Ascending aorta (tissue), 2 donors: ENCODE measurements around the gene XRCC6. TPM values are rescaled to one million over a fixed set of nuclear protein-coding genes. Genes with fewer than 3 reads are reported as not detected.
A peak's percentile ranks its signal among the peaks of the same experiment; 100 is the strongest.

Experiments
- DNase-seq, 2 donors: peaks; one replicate each; pipeline ENCODE4 v3.0.0-alpha.2; 2019; ENCODE audit warnings: low spot score in 2 of 2
- H3K27ac ChIP-seq, 2 donors: fragments of 200-600 bp; sonication (generic); one replicate each; pipeline ENCODE4 v1.5.1; 2016 to 2017; ENCODE audit warnings: mild to moderate bottlenecking in 1 of 2
- H3K27me3 ChIP-seq: fragments of 200-600 bp; sonication (generic); one replicate; pipeline ENCODE4 v1.5.1; 2017
- H3K36me3 ChIP-seq, 2 donors: fragments of 200-600 bp; sonication (generic); one replicate each; pipeline ENCODE4 v1.5.1; 2016
- H3K4me1 ChIP-seq, 2 donors: fragments of 200-600 bp; sonication (generic); one replicate each; pipeline ENCODE4 v1.5.1; 2016 to 2017; ENCODE audit warnings: mild to moderate bottlenecking in 1 of 2
- H3K4me3 ChIP-seq, 2 donors: fragments of 200-600 bp; sonication (generic); one replicate each; pipeline ENCODE4 v1.5.1; 2016 to 2017; ENCODE audit warnings: mild to moderate bottlenecking in 1 of 2
- H3K9me3 ChIP-seq, 2 donors: fragments of 200-600 bp; sonication (generic); one replicate each; pipeline ENCODE4 v1.5.1; 2016
- intact Hi-C: fragments of 100-400 bp; cut with DNase I; formaldehyde crosslinking; loops from one replicate; pipeline ENCODE4 v1.15.1; 2023
- total RNA-seq: library from RNA; depleted of rRNA; stranded (reverse); fragments of >200 nt; gene quantifications from one replicate; pipeline ENCODE4 v1.1.0, GENCODE V29; 2016
- TF ChIP-seq, protein P1 (sequence below), 3 experiments: fragments of 200-600 bp in 2 of 3; fragments of 450-650 bp in 1 of 3; sonication (generic) in 2 of 3; IDR thresholded peaks; one replicate each; pipeline ENCODE4 v1.5.1; 2016 to 2019; ENCODE audit warnings: antibody characterized with exemption in 3 of 3, mild to moderate bottlenecking in 1 of 3, moderate library complexity in 1 of 3

Gene XRCC6
- total RNA-seq, 1 donor from 2014 or later = 89.7 TPM

DNA sequence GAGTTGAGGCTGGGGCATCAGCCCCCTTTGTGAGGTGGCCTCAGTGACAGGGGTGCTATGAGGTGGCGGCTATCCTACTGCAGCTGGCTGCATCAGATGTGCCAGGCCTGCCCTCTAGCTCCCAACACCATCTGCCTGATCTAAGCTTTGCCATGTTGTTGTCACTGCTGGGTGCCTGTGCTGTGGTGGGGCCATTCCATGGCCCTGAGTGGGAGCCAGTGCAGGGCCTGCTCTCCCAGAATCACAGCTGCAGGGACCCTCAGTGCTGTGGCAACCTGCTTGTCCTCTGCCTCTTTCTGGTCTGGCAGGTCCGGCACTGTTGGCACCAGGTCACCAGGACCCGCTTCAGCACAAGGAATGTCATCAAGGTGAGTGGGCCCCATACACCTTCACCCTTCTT lies 69.4 kb downstream of the XRCC6 start:
- TF ChIP-seq, protein P1, sequence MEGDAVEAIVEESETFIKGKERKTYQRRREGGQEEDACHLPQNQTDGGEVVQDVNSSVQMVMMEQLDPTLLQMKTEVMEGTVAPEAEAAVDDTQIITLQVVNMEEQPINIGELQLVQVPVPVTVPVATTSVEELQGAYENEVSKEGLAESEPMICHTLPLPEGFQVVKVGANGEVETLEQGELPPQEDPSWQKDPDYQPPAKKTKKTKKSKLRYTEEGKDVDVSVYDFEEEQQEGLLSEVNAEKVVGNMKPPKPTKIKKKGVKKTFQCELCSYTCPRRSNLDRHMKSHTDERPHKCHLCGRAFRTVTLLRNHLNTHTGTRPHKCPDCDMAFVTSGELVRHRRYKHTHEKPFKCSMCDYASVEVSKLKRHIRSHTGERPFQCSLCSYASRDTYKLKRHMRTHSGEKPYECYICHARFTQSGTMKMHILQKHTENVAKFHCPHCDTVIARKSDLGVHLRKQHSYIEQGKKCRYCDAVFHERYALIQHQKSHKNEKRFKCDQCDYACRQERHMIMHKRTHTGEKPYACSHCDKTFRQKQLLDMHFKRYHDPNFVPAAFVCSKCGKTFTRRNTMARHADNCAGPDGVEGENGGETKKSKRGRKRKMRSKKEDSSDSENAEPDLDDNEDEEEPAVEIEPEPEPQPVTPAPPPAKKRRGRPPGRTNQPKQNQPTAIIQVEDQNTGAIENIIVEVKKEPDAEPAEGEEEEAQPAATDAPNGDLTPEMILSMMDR (IDR thresholded peaks at IDR 0.05) = no peak
- intact Hi-C loops = no loop called here
- Histone ChIP-seq H3K4me3 (no peak overlapping the region), H3K4me1 (peaks cover 0 to 12% of the 10 kb centered on the region in 2 donors), H3K27me3 (no peaks in the 10 kb centered on the region), H3K36me3 (peaks cover 0 to 7% of the 10 kb centered on the region in 2 donors), H3K27ac (peak overlapping the region in 1 of 2 donors; percentile 97), H3K9me3 (no peaks in the 10 kb centered on the region)
- no peak for DNase-seq

DNA sequence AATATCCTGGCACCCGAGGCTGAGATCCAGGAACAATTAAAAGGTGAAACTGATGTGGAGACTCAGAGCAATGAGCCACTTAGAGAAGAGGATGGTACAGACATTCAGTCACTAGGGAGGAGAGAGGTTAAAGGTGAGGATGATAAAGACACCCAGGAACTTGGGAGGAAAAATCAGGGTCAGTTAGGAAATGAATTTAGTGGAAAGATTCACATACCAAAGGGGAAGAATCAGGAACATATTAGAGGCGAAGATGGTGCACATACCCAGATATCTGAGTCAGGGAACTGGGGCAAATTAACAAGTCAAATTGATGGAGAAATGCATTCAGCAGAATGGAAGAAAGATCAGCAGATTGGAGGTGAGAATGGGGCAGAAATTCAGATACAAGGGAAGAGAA lies 74.1 kb downstream of the XRCC6 start:
- DNase-seq = no peak
- TF ChIP-seq, protein P1 (IDR thresholded peaks at IDR 0.05) = no peak
- intact Hi-C loops = no loop called here

DNA sequence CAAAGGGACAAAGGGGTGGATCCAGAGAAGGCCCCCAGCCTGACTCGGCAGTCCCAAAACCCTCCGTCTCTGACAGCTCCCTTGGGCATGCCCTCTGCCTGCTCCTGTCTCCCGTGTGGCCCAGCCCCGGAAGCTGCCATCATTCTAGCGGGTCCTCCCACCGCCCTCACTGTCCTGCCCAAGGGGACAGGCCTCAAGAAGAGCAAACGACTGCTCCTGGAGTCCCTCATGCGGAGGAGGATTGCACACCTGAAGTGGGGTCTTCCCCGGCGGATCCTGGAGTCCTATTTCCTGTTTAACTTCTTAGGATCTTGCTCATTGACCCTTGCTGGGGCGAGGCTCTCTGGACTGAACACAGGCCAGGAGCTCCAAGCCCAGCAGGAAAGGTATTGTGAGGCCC lies 75.6 kb downstream of the XRCC6 start:
- Histone ChIP-seq H3K4me1 (peaks cover 0 to 8% of the 10 kb centered on the region in 2 donors), H3K9me3 (no peaks in the 10 kb centered on the region), H3K27ac (peak overlapping the region in 1 of 2 donors; percentile 65), H3K27me3 (no peaks in the 10 kb centered on the region), H3K4me3 (no peak overlapping the region), H3K36me3 (peaks cover 0 to 7% of the 10 kb centered on the region in 2 donors)
- intact Hi-C loops = loop anchor here (1.0 kb wide), 2 partner anchors 103 to 245 kb away; no protein-coding TSS in a partner anchor
- no peak for DNase-seq
- TF ChIP-seq, protein P1 (IDR thresholded peaks at IDR 0.05) = no peak

More for the DNA sequence above, 74.1 kb downstream of the XRCC6 start:
- Histone ChIP-seq H3K27me3 (no peaks in the 10 kb centered on the region), H3K4me3 (no peak overlapping the region), H3K9me3 (no peaks in the 10 kb centered on the region), H3K4me1 (peaks cover 0 to 8% of the 10 kb centered on the region in 2 donors), H3K27ac (no peak overlapping the region), H3K36me3 (peaks cover 0 to 7% of the 10 kb centered on the region in 2 donors)

DNA sequence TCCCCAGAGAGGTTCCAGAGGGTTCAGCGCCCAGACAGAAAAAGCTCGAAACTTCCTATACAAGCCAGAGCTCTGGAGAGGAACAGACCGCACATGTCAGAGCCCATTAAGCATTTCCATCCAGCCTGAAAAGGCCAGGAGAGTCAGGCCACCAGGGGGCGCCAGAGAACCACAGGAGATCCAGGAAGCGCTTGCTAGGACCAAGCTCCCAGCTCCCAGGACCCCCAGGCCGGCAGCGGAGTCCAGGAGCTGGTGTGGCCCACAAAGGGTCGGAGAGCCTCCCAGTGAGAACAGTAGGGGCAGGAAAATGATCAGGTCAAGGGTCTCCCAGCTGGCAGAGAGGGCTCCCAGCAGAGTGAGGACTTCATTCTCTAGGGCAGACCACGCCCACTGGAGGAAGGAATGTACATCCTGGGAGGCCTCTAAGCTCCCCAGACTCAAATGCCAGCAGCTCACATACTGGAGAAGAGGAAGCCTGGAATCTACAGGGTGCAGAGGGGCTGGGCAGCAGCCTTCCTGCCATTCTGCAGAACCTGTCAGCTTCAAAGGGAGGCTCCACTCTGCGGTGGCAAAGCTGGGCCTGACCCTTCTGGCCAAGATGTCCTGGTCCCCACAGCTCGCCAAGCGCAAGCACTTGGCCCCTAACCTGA lies 76.2 kb downstream of the XRCC6 start:
- H3K27ac ChIP-seq = peak overlapping the region in 1 of 2 donors; percentile 65

DNA sequence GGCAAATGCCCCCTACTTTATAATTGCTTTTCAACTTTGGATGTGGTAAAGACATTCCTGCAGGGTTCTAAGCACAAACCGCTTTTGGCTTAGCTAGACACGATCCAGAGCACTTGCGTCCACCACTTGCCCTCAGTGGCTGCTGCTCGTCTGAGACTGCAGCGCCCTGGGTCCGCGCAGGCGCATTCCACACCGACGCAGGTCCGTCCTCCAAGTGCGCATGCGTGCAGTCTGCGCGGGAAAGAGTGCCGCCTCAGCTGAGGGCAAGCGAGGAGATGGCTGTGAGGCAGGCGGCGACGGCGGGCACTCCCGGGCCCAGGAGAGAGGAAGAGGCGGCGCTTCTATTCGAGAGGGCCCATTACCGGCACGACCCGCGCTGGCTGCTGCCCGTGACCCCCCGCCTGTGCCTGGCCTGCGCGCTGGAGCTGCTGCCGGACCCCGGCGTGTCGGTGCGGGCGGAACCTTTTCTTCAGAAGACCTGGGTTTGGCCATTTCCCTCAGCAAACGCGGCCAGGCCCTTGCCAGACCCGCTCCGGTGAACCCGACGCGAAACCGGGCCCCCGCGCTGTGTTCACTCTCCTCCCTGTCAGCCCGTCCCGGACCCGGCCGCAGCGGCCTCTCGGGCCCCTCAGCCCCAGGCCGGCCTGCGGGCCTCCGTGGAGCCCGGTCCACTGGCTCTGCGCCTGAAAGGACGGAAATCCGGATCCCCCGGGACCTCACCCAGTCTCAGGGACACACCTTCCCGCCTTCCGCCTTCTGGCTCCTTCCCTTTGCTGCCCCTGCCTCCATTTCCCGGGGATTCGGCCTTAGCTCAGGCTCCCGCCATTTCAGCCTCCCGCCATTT lies 78.4 kb downstream of the XRCC6 start, which contains the start of gene MEI1:
Gene MEI1, plus strand, starts transcription at position 240 of the 844 bp plus-strand sequence. Its CDS starts 36 bp downstream, at position 276.
- Histone ChIP-seq H3K4me1 (peaks cover 0 to 8% of the 10 kb centered on the region in 2 donors), H3K9me3 (no peaks in the 10 kb centered on the region), H3K27ac (no peak within 1 kb of the TSS), H3K4me3 (peak within 1 kb of the TSS in 1 of 2 donors; percentile 6), H3K36me3 (no peaks in the 10 kb centered on the region), H3K27me3 (no peaks in the 10 kb centered on the region)
- DNase-seq = peak; percentile 28 to 88
- TF ChIP-seq, protein P1 (IDR thresholded peaks at IDR 0.05) = no peak
- intact Hi-C loops = no loop called here

More for the DNA sequence above, 76.2 kb downstream of the XRCC6 start:
- H3K4me1 ChIP-seq = peaks cover 0 to 8% of the 10 kb centered on the region in 2 donors
- no peaks in the 10 kb centered on the region for H3K27me3 ChIP-seq
- TF ChIP-seq, protein P1 (IDR thresholded peaks at IDR 0.05) = peak; percentile 89 to 98 (median 95)
- peak overlapping the region in 1 of 2 donors; percentile 36 for H3K4me3 ChIP-seq
- no peaks in the 10 kb centered on the region for H3K9me3 ChIP-seq
- H3K36me3 ChIP-seq = peaks cover 0 to 7% of the 10 kb centered on the region in 2 donors
- DNase-seq = peak; percentile 49 to 95
- intact Hi-C loops = loop anchor here (1.0 kb wide), 2 partner anchors 102 to 244 kb away; no protein-coding TSS in a partner anchor
